Gastroesophageal sphincter (tissue), 4 donors: ENCODE measurements around the gene NTRK3. TPM values are rescaled to one million over a fixed set of nuclear protein-coding genes. Genes with fewer than 3 reads are reported as not detected.

Source experiments
- ATAC-seq: fragments of 150-250 bp; one replicate; pipeline ENCODE4 v1.9.1; 2016; ENCODE audit warnings: mild to moderate bottlenecking, moderate library complexity
- H3K27ac ChIP-seq, 4 donors: fragments of 200-600 bp; sonication (generic) in 3 of 4; 1 replicate in 3 of 4; 2 replicates in 1 of 4; pipeline ENCODE4 v1.5.1; 2016 to 2019
- H3K27me3 ChIP-seq: fragments of 200-600 bp; sonication (generic); one replicate; pipeline ENCODE4 v1.5.1; 2019
- H3K36me3 ChIP-seq, 2 donors: fragments of 200-600 bp; sonication (generic); one replicate each; pipeline ENCODE4 v1.5.1; 2019; ENCODE audit warnings: control low read depth in 1 of 2
- H3K4me1 ChIP-seq, 3 donors: fragments of 200-600 bp; sonication (generic); 1 replicate in 2 of 3; 2 replicates in 1 of 3; pipeline ENCODE4 v1.5.1; 2016 to 2019; ENCODE audit warnings: control low read depth in 2 of 3
- H3K4me3 ChIP-seq, 2 donors: fragments of 200-600 bp; sonication (generic); one replicate each; pipeline ENCODE4 v1.5.1; 2019; ENCODE audit warnings: mild to moderate bottlenecking in 1 of 2, moderate library complexity in 1 of 2
- H3K9me3 ChIP-seq, 3 donors: fragments of 200-600 bp; sonication (generic); one replicate each; pipeline ENCODE4 v1.5.1; 2017 to 2019; ENCODE audit warnings: control low read depth in 2 of 3
- CTCF ChIP-seq, 4 experiments: fragments of 200-600 bp in 2 of 4; fragments of 450-650 bp in 2 of 4; sonication (generic) in 1 of 4; IDR thresholded peaks; one replicate each; pipeline ENCODE4 v1.5.1; 2017 to 2019; ENCODE audit warnings: antibody characterized with exemption in 4 of 4, mild to moderate bottlenecking in 2 of 4, moderate library complexity in 2 of 4
- EP300 ChIP-seq: sonication (generic); formaldehyde crosslinking; IDR thresholded peaks from one replicate; pipeline ENCODE4 v1.6.1; 2017; ENCODE audit warnings: antibody characterized with exemption, mild to moderate bottlenecking
- POLR2A ChIP-seq, 2 donors: fragments of 450-650 bp; IDR thresholded peaks; one replicate each; pipeline ENCODE4 v1.6.1; 2017; ENCODE audit warnings: antibody characterized with exemption in 2 of 2, mild to moderate bottlenecking in 2 of 2, moderate library complexity in 1 of 2
- POLR2AphosphoS5 ChIP-seq: sonication (generic); formaldehyde crosslinking; IDR thresholded peaks from one replicate; pipeline ENCODE4 v1.6.1; 2017; ENCODE audit warnings: antibody characterized with exemption
- WGBS, 2 donors: methylation state at CpG; one replicate each; pipeline ENCODE4 v1.1.5; 2018; ENCODE audit warnings: low coverage in 1 of 2; 5-methylcytosine and 5-hydroxymethylcytosine counted together
- total RNA-seq, 4 donors: library from RNA; depleted of rRNA; stranded (reverse); fragments of >200 nt; gene quantifications; one replicate each; pipeline ENCODE4 v1.1.0, GENCODE V29; 2016

The NTRK3 gene
- total RNA-seq, 4 donors from 2014 or later = 0.47 to 4.3 (median 1.5) TPM

- Histone ChIP-seq H3K9me3 (no peaks in the 10 kb centered on the region), H3K4me3 (no peak overlapping the region), H3K27me3 (peaks cover 22% of the 10 kb centered on the region), H3K4me1 (no peaks in the 10 kb centered on the region), H3K27ac (no peak overlapping the region), H3K36me3 (no peaks in the 10 kb centered on the region)
- TF ChIP-seq CTCF (IDR thresholded peaks at IDR 0.05) (no peak), POLR2A (IDR thresholded peaks at IDR 0.05) (no peak), EP300 (no peak), POLR2AphosphoS5 (no peak)
- no CpG with 5 or more reads among the region's 2 CpGs for WGBS, 2 donors
- no peak for ATAC-seq
These were observed 15.9 kb upstream of the NTRK3 start for GRCh38 chr15:88272421-88272820.

GRCh38 chr15:88269356-88270062, 13.0 kb upstream of the NTRK3 start:
- WGBS, 2 donors = 50 to 60% methylated on average over 1 of the region's 4 CpGs
- ATAC-seq = no peak
- no peaks in the 10 kb centered on the region for H3K4me1 ChIP-seq

GRCh38 chr15:88267720-88268119, 11.2 kb upstream of the NTRK3 start:
- TF ChIP-seq POLR2AphosphoS5 (no peak), EP300 (no peak)
- H3K36me3 ChIP-seq = no peaks in the 10 kb centered on the region
- H3K4me1 ChIP-seq = no peaks in the 10 kb centered on the region
- H3K9me3 ChIP-seq = no peaks in the 10 kb centered on the region
- H3K4me3 ChIP-seq = no peak overlapping the region
- H3K27ac ChIP-seq = no peak overlapping the region
- ATAC-seq = no peak
- peaks cover 26% of the 10 kb centered on the region for H3K27me3 ChIP-seq
- 89 to 92% methylated on average over 4 to 5 of the region's 5 CpGs for WGBS, 2 donors

More at GRCh38 chr15:88269356-88270062, 13.0 kb upstream of the NTRK3 start:
- Histone ChIP-seq H3K36me3 (no peaks in the 10 kb centered on the region), H3K27me3 (peaks cover 12% of the 10 kb centered on the region), H3K27ac (no peak overlapping the region), H3K4me3 (no peak overlapping the region), H3K9me3 (no peaks in the 10 kb centered on the region)
- TF ChIP-seq EP300 (no peak), POLR2A (IDR thresholded peaks at IDR 0.05) (no peak), CTCF (IDR thresholded peaks at IDR 0.05) (no peak), POLR2AphosphoS5 (no peak)

GRCh38 chr15:88266170-88266569, 9.6 kb upstream of the NTRK3 start:
- no peaks in the 10 kb centered on the region for H3K9me3 ChIP-seq
- no peak for ATAC-seq
- TF ChIP-seq POLR2AphosphoS5 (no peak), CTCF (IDR thresholded peaks at IDR 0.05) (no peak), EP300 (no peak), POLR2A (IDR thresholded peaks at IDR 0.05) (no peak)
- no peaks in the 10 kb centered on the region for H3K36me3 ChIP-seq
- H3K27me3 ChIP-seq = peaks cover 39% of the 10 kb centered on the region
- no peak overlapping the region for H3K4me3 ChIP-seq
- H3K27ac ChIP-seq = no peak overlapping the region
- no peaks in the 10 kb centered on the region for H3K4me1 ChIP-seq
- 81 to 88% methylated on average over 3 to 9 of the region's 10 CpGs for WGBS, 2 donors

GRCh38 chr15:88264622-88265021, 8.1 kb upstream of the NTRK3 start:
- no peaks in the 10 kb centered on the region for H3K36me3 ChIP-seq
- TF ChIP-seq CTCF (IDR thresholded peaks at IDR 0.05) (no peak), POLR2A (IDR thresholded peaks at IDR 0.05) (no peak), POLR2AphosphoS5 (no peak), EP300 (no peak)
- H3K4me1 ChIP-seq = no peaks in the 10 kb centered on the region
- H3K4me3 ChIP-seq = no peak overlapping the region
- H3K9me3 ChIP-seq = no peaks in the 10 kb centered on the region
- no peak overlapping the region for H3K27ac ChIP-seq
- peaks cover 50% of the 10 kb centered on the region for H3K27me3 ChIP-seq
- no peak for ATAC-seq
- 33% methylated on average over 1 of the region's 4 CpGs; no CpG with 5 or more reads in 1 of the 2 donors for WGBS, 2 donors
